GM18951 (cell line): Measurements from ENCODE around the gene STK33.
"Not testable (repeated sequence)": the region's sequence is repeated elsewhere in the genome, so short reads cannot be mapped to it uniquely, and the experiment has no call there.

ENCODE experiments used
- POLR2A ChIP-seq: IDR thresholded peaks from 4 replicates; pipeline ENCODE4 v1.6.1; 2011; ENCODE audit warnings: mild to moderate bottlenecking; ENCODE audit not compliant: insufficient read length, insufficient read depth; ENCODE audit errors: extremely low read depth
- in situ Hi-C: fragments of 300-500 bp; cut with MboI; formaldehyde crosslinking; loops from one replicate; pipeline ENCODE4 v1.12.0; 2022; ENCODE audit warnings: low sequenced_read_pairs, mixed read lengths, inconsistent platforms; ENCODE audit not compliant: unreplicated experiment

STK33 gene

GRCh38 chr11:8501836-8502235, 92.2 kb downstream of the STK33 start:
- in situ Hi-C loops, result no loop called here
- TF ChIP-seq POLR2A, result no peak

- no peak for TF ChIP-seq POLR2A
Observed at GRCh38 chr11:8488395-8488794, 105.6 kb downstream of the STK33 start.

GRCh38 chr11:8487261-8487660, 106.8 kb downstream of the STK33 start:
- in situ Hi-C loops, result no loop called here
- no peak for TF ChIP-seq POLR2A

More at GRCh38 chr11:8488395-8488794, 105.6 kb downstream of the STK33 start:
- in situ Hi-C loops, result no loop called here

GRCh38 chr11:8484251-8484650, 109.8 kb downstream of the STK33 start:
- in situ Hi-C loops, result no loop called here
- no peak for TF ChIP-seq POLR2A

- TF ChIP-seq POLR2A, result no peak
- in situ Hi-C loops, result no loop called here
Observed at GRCh38 chr11:8480858-8481257, 113.2 kb downstream of the STK33 start.

- in situ Hi-C loops, result no loop called here
- TF ChIP-seq POLR2A, result no peak
Observed at GRCh38 chr11:8477680-8478079, 116.3 kb downstream of the STK33 start.

GRCh38 chr11:8477151-8477550, 116.9 kb downstream of the STK33 start:
- no peak for TF ChIP-seq POLR2A
- in situ Hi-C loops, result no loop called here

- in situ Hi-C loops, result not testable (repeated sequence)
Observed at GRCh38 chr11:8467806-8468205, 126.2 kb downstream of the STK33 start.

- in situ Hi-C loops, result not testable (repeated sequence)
Observed at GRCh38 chr11:8467356-8467755, 126.7 kb downstream of the STK33 start.

- in situ Hi-C loops, result not testable (repeated sequence)
Observed at GRCh38 chr11:8466884-8467283, 127.1 kb downstream of the STK33 start.

GRCh38 chr11:8459711-8460399, 134.2 kb downstream of the STK33 start:
- in situ Hi-C loops, result no loop called here
- TF ChIP-seq POLR2A, result no peak

- no peak for TF ChIP-seq POLR2A
- in situ Hi-C loops, result no loop called here
Observed at GRCh38 chr11:8442301-8442700, 151.7 kb downstream of the STK33 start.

GRCh38 chr11:8440649-8441048, 153.4 kb downstream of the STK33 start:
- TF ChIP-seq POLR2A, result no peak
- in situ Hi-C loops, result no loop called here

- TF ChIP-seq POLR2A, result no peak
- in situ Hi-C loops, result no loop called here
Observed at GRCh38 chr11:8429483-8429882, 164.5 kb downstream of the STK33 start.

- no peak for TF ChIP-seq POLR2A
- in situ Hi-C loops, result no loop called here
Observed at GRCh38 chr11:8426076-8426475, 168.0 kb downstream of the STK33 start.
